Nephron (organoid): ENCODE results near the gene LRCH1.

ENCODE experiments used
- H3K27ac Mint-ChIP-seq, 3 experiments: 2 replicates each; pipeline ENCODE4 v1.8.0; 2020; ENCODE audit warnings: mixed read lengths in 3 of 3, mild to moderate bottlenecking in 2 of 3, moderate library complexity in 1 of 3
- H3K27me3 Mint-ChIP-seq: 2 replicates; pipeline ENCODE4 v1.8.0; 2021; ENCODE audit warnings: low read depth, mild to moderate bottlenecking, moderate library complexity, mixed read lengths
- H3K36me3 Mint-ChIP-seq: 2 replicates; pipeline ENCODE4 v1.8.0; 2020; ENCODE audit warnings: low read depth, mixed read lengths
- H3K4me1 Mint-ChIP-seq: 2 replicates; pipeline ENCODE4 v1.8.0; 2020; ENCODE audit warnings: mixed read lengths
- H3K4me3 Mint-ChIP-seq, 3 experiments: 2 replicates each; pipeline ENCODE4 v1.8.0; 2020; ENCODE audit warnings: mild to moderate bottlenecking in 3 of 3, mixed read lengths in 3 of 3, moderate library complexity in 2 of 3
- H3K9me3 Mint-ChIP-seq: 2 replicates; pipeline ENCODE4 v1.8.0; 2020; ENCODE audit warnings: mixed read lengths
- TF ChIP-seq, protein P1 (sequence below), 3 experiments: fragments of 200-600 bp; sonication (generic); IDR thresholded peaks; one replicate each; pipeline ENCODE4 v1.5.0; 2021; ENCODE audit warnings: antibody characterized with exemption in 3 of 3; ENCODE audit not compliant: unreplicated experiment in 3 of 3

The LRCH1 gene

DNA sequence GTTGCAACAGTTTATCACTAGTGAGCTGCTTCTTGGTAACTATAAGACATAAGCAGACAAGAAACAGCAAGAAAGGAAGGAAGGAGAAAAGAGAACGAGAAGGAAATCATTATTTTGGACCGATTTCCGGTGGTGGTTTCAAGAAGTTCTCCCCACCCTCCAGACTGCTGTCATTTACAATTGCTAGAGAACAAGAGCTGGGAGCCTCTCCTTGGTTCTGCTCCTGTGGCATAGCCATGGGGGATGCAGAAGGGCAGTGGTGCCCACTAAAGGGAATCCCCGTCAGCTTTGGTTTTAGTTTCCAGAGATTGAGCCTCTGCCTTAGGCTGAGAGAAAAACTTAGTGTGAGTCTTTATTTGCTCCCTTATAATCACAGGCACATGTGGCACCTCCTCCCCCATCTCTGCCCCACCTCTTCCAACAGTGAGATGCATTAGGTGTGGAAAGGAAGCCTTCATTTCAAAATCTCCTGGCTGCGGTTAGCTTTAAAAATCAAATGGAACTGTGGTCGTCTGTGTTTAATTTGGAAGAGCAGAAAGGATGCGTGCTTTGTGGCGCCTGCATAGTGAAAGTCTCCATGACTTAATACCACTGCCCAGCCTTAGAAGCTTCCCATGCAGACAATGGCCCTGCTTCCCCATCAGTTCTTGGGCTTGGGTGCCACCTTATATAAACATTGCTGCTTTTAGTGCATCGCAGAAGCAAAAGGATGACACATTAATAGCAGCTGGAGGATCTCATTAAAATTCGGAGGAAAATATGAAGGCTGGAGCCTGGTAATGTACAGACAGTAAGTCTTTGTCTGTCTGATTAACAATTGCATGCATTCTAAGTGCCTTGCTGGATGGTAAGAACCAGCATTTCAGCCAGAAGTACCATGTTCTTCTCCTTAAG, 25.0 kb downstream of the LRCH1 start:
- Mint-ChIP-seq H3K27me3 (no peaks in the 10 kb centered on the region), H3K36me3 (no peaks in the 10 kb centered on the region), H3K9me3 (no peaks in the 10 kb centered on the region), H3K4me1 (peaks cover 75% of the 10 kb centered on the region), H3K4me3 (peak overlapping the region in 1 of 3 experiments; percentile 61), H3K27ac (peak overlapping the region; percentile 79 to 85 (median 84))
- TF ChIP-seq, protein P1, sequence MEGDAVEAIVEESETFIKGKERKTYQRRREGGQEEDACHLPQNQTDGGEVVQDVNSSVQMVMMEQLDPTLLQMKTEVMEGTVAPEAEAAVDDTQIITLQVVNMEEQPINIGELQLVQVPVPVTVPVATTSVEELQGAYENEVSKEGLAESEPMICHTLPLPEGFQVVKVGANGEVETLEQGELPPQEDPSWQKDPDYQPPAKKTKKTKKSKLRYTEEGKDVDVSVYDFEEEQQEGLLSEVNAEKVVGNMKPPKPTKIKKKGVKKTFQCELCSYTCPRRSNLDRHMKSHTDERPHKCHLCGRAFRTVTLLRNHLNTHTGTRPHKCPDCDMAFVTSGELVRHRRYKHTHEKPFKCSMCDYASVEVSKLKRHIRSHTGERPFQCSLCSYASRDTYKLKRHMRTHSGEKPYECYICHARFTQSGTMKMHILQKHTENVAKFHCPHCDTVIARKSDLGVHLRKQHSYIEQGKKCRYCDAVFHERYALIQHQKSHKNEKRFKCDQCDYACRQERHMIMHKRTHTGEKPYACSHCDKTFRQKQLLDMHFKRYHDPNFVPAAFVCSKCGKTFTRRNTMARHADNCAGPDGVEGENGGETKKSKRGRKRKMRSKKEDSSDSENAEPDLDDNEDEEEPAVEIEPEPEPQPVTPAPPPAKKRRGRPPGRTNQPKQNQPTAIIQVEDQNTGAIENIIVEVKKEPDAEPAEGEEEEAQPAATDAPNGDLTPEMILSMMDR (IDR thresholded peaks at IDR 0.05; ENCODE audit: unreplicated experiment in 3 of 3): no peak

DNA sequence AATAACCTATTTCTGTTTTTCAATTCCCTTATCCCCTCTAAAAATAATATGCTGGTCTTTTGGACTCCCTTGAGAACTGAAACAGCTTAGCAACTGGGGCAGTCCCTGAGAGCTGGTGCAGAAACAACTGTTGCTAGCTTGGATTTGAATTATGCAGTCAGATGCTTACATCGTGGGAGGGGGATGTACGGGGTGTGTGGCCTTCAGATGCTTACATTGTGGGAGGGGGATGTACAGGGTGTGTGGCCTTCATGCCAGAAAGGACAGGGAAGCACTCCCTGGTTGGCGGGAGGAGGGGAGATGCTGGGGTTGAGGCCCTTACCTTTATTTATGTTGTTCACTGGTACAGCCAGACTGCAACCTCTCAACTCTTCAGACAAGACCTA, 25.6 kb downstream of the LRCH1 start:
- H3K4me3 Mint-ChIP-seq: peak overlapping the region in 2 of 3 experiments; percentile 11 to 20

DNA sequence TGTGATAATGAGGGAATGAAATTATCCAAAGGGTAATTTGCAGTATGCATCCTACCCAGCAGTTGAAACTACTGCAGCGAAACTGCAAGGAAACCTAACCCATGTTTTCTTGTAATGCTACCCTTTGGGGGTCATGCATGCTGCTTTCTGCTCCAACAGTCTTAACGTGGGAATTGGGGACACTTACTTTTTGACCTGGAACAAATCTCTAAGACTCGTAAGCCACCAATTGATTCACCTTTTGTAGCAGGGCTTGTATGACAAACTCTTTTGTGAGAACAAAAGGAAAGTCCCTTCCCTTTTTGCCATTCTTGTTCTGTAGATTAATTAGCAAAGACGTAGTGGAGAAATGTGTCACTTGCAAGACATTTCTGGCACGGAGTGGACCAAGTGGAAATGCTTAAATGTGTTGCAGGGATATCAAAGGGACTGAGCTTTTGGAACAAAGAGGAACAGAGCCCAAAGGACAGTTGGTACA, 27.4 kb downstream of the LRCH1 start:
- Mint-ChIP-seq H3K36me3 (peaks cover 10% of the 10 kb centered on the region), H3K9me3 (no peaks in the 10 kb centered on the region), H3K4me1 (peaks cover 78% of the 10 kb centered on the region), H3K27me3 (no peaks in the 10 kb centered on the region), H3K27ac (peak overlapping the region; percentile 29 to 79 (median 74)), H3K4me3 (no peak overlapping the region)
- TF ChIP-seq, protein P1 (IDR thresholded peaks at IDR 0.05; ENCODE audit: unreplicated experiment in 3 of 3): no peak

More for the DNA sequence above, 25.6 kb downstream of the LRCH1 start:
- H3K27ac Mint-ChIP-seq: peak overlapping the region; percentile 79 to 85 (median 84)
- no peaks in the 10 kb centered on the region for H3K27me3 Mint-ChIP-seq
- H3K4me1 Mint-ChIP-seq: peaks cover 74% of the 10 kb centered on the region
- TF ChIP-seq, protein P1 (IDR thresholded peaks at IDR 0.05; ENCODE audit: unreplicated experiment in 3 of 3): no peak
- H3K9me3 Mint-ChIP-seq: no peaks in the 10 kb centered on the region
- H3K36me3 Mint-ChIP-seq: no peaks in the 10 kb centered on the region

DNA sequence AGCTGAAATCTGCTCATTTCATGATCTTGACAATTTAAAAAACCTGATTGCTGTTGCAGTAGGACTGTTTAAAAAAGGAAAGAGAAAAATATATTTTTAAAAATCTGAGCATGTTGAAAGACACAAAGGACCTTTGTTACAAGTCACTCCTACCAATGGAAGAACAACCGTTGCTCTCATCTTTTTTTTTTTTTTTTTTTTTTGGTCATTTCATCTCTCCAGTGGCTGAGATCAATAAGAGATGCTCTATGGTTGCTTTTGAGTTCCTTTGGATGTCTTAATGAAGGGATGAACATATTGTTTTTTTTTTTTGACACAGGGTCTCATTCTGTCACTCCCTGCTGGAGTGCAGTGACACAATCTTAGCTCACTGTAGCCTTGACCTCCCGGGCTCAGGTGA, 29.2 kb downstream of the LRCH1 start:
- TF ChIP-seq, protein P1 (IDR thresholded peaks at IDR 0.05; ENCODE audit: unreplicated experiment in 3 of 3): no peak
- Mint-ChIP-seq H3K4me1 (peaks cover 82% of the 10 kb centered on the region), H3K36me3 (peaks cover 10% of the 10 kb centered on the region), H3K27ac (no peak overlapping the region), H3K4me3 (no peak overlapping the region), H3K27me3 (no peaks in the 10 kb centered on the region), H3K9me3 (no peaks in the 10 kb centered on the region)

DNA sequence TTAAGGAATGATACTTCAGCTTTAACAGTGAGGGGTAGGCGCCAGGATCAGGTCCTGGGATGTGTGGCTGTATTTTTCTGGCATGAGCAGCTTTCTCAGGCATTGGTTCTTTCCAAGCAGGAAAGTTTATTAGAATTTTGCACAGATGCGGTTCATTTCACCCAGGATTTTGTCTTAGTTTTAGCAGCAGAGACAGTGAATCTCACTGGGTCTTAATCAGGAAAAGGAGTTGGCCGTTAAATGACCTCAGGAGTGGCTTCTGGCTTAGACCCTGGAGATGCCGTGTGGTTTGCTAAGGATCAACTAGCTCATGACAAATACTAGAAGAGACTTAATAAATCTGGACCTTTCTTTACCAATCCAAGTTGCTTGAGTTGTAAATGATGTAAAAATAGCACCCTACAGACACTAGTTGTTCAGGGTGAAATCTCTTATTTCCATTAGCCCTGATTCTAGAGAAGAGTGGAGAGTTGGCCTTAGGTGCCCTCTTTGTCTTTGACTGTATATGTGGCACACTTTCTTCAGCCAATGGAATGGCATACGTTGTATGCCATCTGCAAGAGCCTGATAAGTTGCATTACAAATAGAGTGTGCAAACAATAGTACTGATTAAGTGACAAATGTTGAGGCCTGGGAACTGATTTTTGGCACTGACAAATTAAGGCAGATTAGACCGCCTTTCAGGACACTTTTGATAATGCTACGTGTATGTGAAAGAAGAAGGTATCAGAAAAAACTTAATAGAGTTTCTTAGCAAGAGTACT, 34.0 kb downstream of the LRCH1 start:
- peak overlapping the region; percentile 73 to 93 (median 92) for H3K27ac Mint-ChIP-seq
- peaks cover 10% of the 10 kb centered on the region for H3K36me3 Mint-ChIP-seq
- H3K4me1 Mint-ChIP-seq: peaks cover 58% of the 10 kb centered on the region
- H3K9me3 Mint-ChIP-seq: no peaks in the 10 kb centered on the region
- TF ChIP-seq, protein P1 (IDR thresholded peaks at IDR 0.05; ENCODE audit: unreplicated experiment in 3 of 3): no peak
- peak overlapping the region in 1 of 3 experiments; percentile 39 for H3K4me3 Mint-ChIP-seq
- H3K27me3 Mint-ChIP-seq: no peaks in the 10 kb centered on the region
